PC-9 (cell line): ENCODE results near the gene HDAC1.

ENCODE experiments used
- EZH2 ChIP-seq: fragments of 200-600 bp; sonication (generic); IDR thresholded peaks from 2 replicates; pipeline ENCODE4 v1.8.0; 2017; ENCODE audit warnings: antibody characterized with exemption, low read depth
- TF ChIP-seq, protein P1 (sequence below): fragments of 200-600 bp; sonication (generic); conservative IDR thresholded peaks from 2 replicates; pipeline ENCODE4 v1.6.1; 2017; ENCODE audit warnings: mixed run types, antibody characterized with exemption, mild to moderate bottlenecking, moderate library complexity

DNA sequence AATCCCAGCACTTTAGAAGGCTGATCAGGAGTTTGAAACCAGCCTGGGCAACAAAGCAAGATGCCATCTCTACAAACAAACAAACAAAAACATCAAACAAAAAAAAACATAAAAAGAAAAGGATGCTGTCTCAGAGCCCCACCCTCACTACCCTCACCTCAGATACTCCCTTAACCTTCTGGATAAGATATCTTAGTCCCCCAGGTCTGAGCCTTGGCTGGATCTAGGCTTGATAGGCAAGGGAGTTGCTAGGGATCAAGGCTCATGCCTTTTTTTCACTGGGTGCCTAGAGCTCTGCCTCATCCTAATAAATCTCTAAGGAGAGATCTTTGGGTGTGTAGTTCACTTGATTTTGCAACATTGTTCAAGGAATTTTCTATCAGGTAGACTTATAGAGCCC, 7.4 kb downstream of the HDAC1 start:
- TF ChIP-seq, protein P1, sequence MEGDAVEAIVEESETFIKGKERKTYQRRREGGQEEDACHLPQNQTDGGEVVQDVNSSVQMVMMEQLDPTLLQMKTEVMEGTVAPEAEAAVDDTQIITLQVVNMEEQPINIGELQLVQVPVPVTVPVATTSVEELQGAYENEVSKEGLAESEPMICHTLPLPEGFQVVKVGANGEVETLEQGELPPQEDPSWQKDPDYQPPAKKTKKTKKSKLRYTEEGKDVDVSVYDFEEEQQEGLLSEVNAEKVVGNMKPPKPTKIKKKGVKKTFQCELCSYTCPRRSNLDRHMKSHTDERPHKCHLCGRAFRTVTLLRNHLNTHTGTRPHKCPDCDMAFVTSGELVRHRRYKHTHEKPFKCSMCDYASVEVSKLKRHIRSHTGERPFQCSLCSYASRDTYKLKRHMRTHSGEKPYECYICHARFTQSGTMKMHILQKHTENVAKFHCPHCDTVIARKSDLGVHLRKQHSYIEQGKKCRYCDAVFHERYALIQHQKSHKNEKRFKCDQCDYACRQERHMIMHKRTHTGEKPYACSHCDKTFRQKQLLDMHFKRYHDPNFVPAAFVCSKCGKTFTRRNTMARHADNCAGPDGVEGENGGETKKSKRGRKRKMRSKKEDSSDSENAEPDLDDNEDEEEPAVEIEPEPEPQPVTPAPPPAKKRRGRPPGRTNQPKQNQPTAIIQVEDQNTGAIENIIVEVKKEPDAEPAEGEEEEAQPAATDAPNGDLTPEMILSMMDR: no peak
- no peak for TF ChIP-seq EZH2
